ENCODE measurements around the gene PKNOX2. TPM values are rescaled to one million over a fixed set of nuclear protein-coding genes. Genes with fewer than 3 reads are reported as not detected.

The PKNOX2 gene
- total RNA-seq, 1 donor from 2014 or later, result 8.7 TPM

DNA sequence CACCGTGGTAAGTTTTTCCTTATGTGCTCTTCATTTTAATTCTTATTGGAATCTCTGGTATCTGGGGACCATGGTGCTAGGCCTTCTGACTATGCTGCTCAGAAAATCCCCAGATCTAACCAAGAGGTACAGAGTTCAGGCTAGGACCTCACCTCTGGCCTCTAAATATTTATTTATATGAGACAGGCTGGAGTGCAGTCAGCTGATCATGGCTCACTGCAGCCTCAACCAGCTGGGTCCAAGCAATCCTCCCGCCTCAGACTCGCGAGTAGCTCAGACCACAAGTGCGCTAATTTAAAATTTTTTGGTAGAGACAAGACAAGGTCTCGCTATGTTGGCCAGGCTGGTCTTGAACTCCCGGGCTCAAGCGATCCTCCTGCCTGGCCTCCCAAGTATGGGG lies 38.4 kb downstream of the PKNOX2 start:
- no peaks in the 10 kb centered on the region for H3K9me3 Mint-ChIP-seq (ENCODE audit: unreplicated experiment)
- H3K27me3 Mint-ChIP-seq (ENCODE audit: unreplicated experiment), result peaks cover 4% of the 10 kb centered on the region
- H3K4me1 Mint-ChIP-seq (ENCODE audit: low read depth, unreplicated experiment), result peaks cover 8% of the 10 kb centered on the region
- no peak overlapping the region for H3K27ac Mint-ChIP-seq (ENCODE audit: unreplicated experiment)
- H3K36me3 Mint-ChIP-seq (ENCODE audit: unreplicated experiment), result no peaks in the 10 kb centered on the region
- TF ChIP-seq, protein P1, sequence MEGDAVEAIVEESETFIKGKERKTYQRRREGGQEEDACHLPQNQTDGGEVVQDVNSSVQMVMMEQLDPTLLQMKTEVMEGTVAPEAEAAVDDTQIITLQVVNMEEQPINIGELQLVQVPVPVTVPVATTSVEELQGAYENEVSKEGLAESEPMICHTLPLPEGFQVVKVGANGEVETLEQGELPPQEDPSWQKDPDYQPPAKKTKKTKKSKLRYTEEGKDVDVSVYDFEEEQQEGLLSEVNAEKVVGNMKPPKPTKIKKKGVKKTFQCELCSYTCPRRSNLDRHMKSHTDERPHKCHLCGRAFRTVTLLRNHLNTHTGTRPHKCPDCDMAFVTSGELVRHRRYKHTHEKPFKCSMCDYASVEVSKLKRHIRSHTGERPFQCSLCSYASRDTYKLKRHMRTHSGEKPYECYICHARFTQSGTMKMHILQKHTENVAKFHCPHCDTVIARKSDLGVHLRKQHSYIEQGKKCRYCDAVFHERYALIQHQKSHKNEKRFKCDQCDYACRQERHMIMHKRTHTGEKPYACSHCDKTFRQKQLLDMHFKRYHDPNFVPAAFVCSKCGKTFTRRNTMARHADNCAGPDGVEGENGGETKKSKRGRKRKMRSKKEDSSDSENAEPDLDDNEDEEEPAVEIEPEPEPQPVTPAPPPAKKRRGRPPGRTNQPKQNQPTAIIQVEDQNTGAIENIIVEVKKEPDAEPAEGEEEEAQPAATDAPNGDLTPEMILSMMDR (IDR thresholded peaks at IDR 0.05; ENCODE audit: partially characterized antibody, unreplicated experiment), result no peak
- no peak overlapping the region for H3K4me3 Mint-ChIP-seq (ENCODE audit: unreplicated experiment)
- no peak for DNase-seq

DNA sequence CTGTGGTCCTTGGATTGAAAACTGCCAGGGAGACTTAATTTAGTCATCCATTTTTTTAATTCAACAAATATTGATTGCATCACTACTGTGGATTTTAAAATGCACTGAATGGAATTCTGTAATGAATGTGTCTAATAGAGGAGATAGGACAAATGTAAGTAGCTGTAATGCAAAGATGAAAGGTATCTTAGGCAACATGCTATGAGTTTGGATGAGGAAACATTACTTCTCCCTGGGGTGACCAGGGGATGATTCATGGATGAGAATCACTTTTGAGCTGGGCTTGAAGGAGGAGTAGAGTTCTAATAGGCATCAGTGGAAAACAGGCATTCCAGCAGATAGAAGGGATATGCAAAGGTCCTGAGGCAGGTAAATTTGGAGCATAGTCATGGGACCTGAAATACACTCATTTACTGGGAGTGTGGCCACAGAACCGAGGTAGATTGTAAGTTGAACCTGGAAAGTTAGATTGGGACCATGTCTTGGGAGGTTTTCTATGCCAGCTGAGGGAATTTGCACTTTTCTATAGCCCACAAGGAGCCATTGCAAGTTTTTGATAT lies 43.4 kb downstream of the PKNOX2 start:
- TF ChIP-seq, protein P1 (IDR thresholded peaks at IDR 0.05; ENCODE audit: partially characterized antibody, unreplicated experiment), result no peak
- no peak for DNase-seq
- peaks cover 12% of the 10 kb centered on the region for H3K4me1 Mint-ChIP-seq (ENCODE audit: low read depth, unreplicated experiment)
- H3K27ac Mint-ChIP-seq (ENCODE audit: unreplicated experiment), result no peak overlapping the region
- H3K27me3 Mint-ChIP-seq (ENCODE audit: unreplicated experiment), result no peaks in the 10 kb centered on the region
- H3K36me3 Mint-ChIP-seq (ENCODE audit: unreplicated experiment), result peaks cover under 1% of the 10 kb centered on the region
- H3K4me3 Mint-ChIP-seq (ENCODE audit: unreplicated experiment), result no peak overlapping the region
- no peaks in the 10 kb centered on the region for H3K9me3 Mint-ChIP-seq (ENCODE audit: unreplicated experiment)

GRCh38 chr11:125210066-125210465 lies 45.5 kb downstream of the PKNOX2 start:
- Mint-ChIP-seq H3K4me1 (ENCODE audit: low read depth, unreplicated experiment) (peaks cover 9% of the 10 kb centered on the region), H3K36me3 (ENCODE audit: unreplicated experiment) (peaks cover 4% of the 10 kb centered on the region), H3K9me3 (ENCODE audit: unreplicated experiment) (peaks cover 2% of the 10 kb centered on the region), H3K4me3 (ENCODE audit: unreplicated experiment) (no peak overlapping the region), H3K27ac (ENCODE audit: unreplicated experiment) (no peak overlapping the region), H3K27me3 (ENCODE audit: unreplicated experiment) (peaks cover 2% of the 10 kb centered on the region)
- TF ChIP-seq, protein P1 (IDR thresholded peaks at IDR 0.05; ENCODE audit: partially characterized antibody, unreplicated experiment), result no peak
- DNase-seq, result no peak

DNA sequence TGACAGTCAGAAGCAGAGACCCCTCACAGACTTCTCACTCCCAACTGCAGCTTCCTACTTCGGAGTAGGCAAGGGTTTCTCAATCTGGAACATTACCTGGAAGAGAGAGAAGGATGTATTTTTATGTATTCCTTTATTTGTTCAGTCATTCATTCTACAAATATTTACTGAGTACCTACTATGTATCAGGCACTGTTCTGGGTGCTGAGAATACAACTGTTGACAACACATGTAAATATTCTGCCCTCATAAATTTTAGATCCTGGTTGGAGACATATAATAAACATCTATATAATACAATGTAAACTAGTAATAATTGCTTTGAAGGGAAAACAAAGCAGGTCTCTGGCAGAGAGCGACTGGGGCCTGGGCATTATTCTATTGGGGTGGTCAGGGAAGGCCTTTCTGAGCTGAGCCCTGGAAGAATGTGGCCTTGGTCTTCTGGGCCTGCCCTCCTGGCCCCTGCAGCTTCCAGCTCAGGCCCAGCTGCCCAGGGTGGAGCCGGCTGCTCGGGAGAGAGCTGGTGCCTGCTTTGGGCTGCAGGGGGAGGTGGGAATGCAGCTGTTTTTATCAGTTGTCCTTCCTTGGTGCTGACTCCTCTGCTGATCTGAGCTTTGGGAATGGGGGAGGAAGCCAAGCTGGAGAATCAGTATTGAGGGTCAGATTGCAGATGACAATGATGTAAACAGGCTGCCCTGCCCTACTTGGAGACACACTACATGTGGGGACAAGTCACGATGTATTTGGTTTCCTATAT lies 46.8 kb downstream of the PKNOX2 start:
- peaks cover 2% of the 10 kb centered on the region for H3K9me3 Mint-ChIP-seq (ENCODE audit: unreplicated experiment)
- H3K27ac Mint-ChIP-seq (ENCODE audit: unreplicated experiment), result no peak overlapping the region
- H3K4me1 Mint-ChIP-seq (ENCODE audit: low read depth, unreplicated experiment), result peaks cover 9% of the 10 kb centered on the region
- H3K36me3 Mint-ChIP-seq (ENCODE audit: unreplicated experiment), result peaks cover 4% of the 10 kb centered on the region
- TF ChIP-seq, protein P1 (IDR thresholded peaks at IDR 0.05; ENCODE audit: partially characterized antibody, unreplicated experiment), result no peak
- no peak for DNase-seq
- H3K4me3 Mint-ChIP-seq (ENCODE audit: unreplicated experiment), result no peak overlapping the region
- peaks cover 2% of the 10 kb centered on the region for H3K27me3 Mint-ChIP-seq (ENCODE audit: unreplicated experiment)

DNA sequence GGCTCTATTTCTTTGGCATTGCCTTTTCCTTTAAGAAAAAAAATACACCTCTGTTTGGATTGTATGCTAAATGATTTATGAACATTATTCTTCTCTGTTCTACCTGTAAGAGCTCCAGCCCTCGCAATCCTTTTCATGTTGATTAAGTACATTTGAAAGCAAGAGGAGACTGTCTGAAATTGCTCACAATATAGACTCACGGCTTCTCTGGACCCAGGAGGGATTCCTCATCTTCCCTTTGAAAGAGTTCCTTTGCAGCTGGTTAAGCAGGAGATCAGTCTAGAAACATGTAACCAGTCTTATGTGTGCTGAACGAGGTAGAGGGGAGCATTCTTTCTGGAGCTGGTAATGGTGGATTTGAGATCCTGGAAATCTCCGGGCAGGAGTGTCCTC lies 47.4 kb downstream of the PKNOX2 start:
- TF ChIP-seq, protein P1 (IDR thresholded peaks at IDR 0.05; ENCODE audit: partially characterized antibody, unreplicated experiment), result no peak
- H3K27ac Mint-ChIP-seq (ENCODE audit: unreplicated experiment), result no peak overlapping the region
- H3K27me3 Mint-ChIP-seq (ENCODE audit: unreplicated experiment), result peaks cover 2% of the 10 kb centered on the region
- peaks cover 4% of the 10 kb centered on the region for H3K36me3 Mint-ChIP-seq (ENCODE audit: unreplicated experiment)
- no peak for DNase-seq
- H3K9me3 Mint-ChIP-seq (ENCODE audit: unreplicated experiment), result peaks cover 2% of the 10 kb centered on the region
- peaks cover 12% of the 10 kb centered on the region for H3K4me1 Mint-ChIP-seq (ENCODE audit: low read depth, unreplicated experiment)
- H3K4me3 Mint-ChIP-seq (ENCODE audit: unreplicated experiment), result no peak overlapping the region

Measured in glutamatergic neuron (in vitro differentiated cells).